Effector memory CD4-positive, alpha-beta T cell (primary cell): Measurements from ENCODE around the gene GSAP.
A peak's percentile ranks its signal among the peaks of the same experiment; 100 is the strongest.
"Not testable (repeated sequence)": the region's sequence is repeated elsewhere in the genome, so short reads cannot be mapped to it uniquely, and the experiment has no call there.

ENCODE experiments used
- DNase-seq, 3 donors: peaks; one replicate each; pipeline ENCODE4 v3.0.0-alpha.2; 2020
- H3K27ac ChIP-seq: 2 replicates; pipeline ENCODE4 v1.7.0; 2013; ENCODE audit warnings: mild to moderate bottlenecking, low read length, moderate library complexity; ENCODE audit not compliant: insufficient read depth, poor library complexity, severe bottlenecking
- H3K27me3 ChIP-seq: replicated peaks from 2 replicates; pipeline ENCODE4 v1.7.0; 2013; ENCODE audit warnings: mild to moderate bottlenecking, low read length; ENCODE audit not compliant: insufficient read depth, control insufficient read depth, poor library complexity, severe bottlenecking
- H3K36me3 ChIP-seq: 2 replicates; pipeline ENCODE4 v1.7.0; 2013; ENCODE audit warnings: mild to moderate bottlenecking, low read length, moderate library complexity; ENCODE audit not compliant: control insufficient read depth, insufficient read depth
- H3K4me1 ChIP-seq: 2 replicates; pipeline ENCODE4 v1.7.0; 2013; ENCODE audit warnings: low read length, mild to moderate bottlenecking; ENCODE audit not compliant: control insufficient read depth, insufficient read depth, poor library complexity, severe bottlenecking
- H3K4me3 ChIP-seq: 2 replicates; pipeline ENCODE4 v1.7.0; 2013; ENCODE audit warnings: low read length, low read depth, mild to moderate bottlenecking; ENCODE audit not compliant: insufficient read depth, poor library complexity, severe bottlenecking
- H3K9me3 ChIP-seq: 2 replicates; pipeline ENCODE4 v1.7.0; 2013; ENCODE audit warnings: mild to moderate bottlenecking, low read length, moderate library complexity; ENCODE audit not compliant: control insufficient read depth
- total RNA-seq, 3 donors: gene quantifications; one replicate each; lab custom pipeline; 2026; lab: John Stamatoyannopoulos, UW

The GSAP gene, protein sequence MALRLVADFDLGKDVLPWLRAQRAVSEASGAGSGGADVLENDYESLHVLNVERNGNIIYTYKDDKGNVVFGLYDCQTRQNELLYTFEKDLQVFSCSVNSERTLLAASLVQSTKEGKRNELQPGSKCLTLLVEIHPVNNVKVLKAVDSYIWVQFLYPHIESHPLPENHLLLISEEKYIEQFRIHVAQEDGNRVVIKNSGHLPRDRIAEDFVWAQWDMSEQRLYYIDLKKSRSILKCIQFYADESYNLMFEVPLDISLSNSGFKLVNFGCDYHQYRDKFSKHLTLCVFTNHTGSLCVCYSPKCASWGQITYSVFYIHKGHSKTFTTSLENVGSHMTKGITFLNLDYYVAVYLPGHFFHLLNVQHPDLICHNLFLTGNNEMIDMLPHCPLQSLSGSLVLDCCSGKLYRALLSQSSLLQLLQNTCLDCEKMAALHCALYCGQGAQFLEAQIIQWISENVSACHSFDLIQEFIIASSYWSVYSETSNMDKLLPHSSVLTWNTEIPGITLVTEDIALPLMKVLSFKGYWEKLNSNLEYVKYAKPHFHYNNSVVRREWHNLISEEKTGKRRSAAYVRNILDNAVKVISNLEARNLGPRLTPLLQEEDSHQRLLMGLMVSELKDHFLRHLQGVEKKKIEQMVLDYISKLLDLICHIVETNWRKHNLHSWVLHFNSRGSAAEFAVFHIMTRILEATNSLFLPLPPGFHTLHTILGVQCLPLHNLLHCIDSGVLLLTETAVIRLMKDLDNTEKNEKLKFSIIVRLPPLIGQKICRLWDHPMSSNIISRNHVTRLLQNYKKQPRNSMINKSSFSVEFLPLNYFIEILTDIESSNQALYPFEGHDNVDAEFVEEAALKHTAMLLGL
- total RNA-seq = 27.8 to 43.4 (median 37.8) reads per million in 3 donors

DNA sequence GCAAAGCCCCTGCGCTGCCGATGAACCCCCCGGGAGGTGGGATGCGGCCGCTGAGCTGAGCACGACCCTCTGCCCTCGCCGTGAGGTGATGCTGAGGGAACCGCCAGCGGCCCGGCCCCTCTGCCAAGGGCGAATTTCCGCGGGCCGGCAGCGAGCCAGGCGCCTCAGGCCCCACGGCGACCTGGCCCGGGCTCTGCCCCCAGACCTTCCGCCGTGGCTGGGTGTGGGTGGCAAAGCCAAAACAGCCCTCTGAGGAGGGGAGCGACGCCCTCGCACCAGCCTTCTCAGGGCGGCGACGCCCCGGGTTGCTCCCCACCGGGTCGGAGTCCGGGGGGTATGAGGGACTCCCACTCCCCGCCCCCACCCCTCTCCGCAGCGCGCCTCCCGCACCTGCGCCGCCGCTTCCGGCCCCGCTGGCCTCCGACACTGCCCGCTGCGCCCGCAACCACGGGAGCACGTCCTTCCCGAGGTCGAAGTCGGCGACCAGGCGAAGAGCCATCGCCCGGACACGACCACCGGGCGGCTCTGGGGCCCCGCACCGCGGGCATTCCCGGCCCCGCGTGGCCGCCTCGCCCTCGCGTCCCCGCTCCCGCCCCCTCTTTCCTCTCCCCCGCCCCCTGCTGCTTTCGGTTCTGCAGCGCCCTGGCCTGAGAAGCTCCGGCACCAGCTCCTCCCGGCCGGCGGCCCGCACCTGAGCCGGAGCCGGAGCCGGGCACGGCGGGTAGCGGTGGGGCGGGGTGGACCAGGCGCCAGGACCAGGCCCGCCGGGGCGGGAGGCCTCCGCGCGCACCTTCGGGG lies at the start of gene GSAP:
Gene GSAP (minus strand): TSS at position 527 of the 798 bp plus-strand sequence. CDS start 28 bp downstream, at position 499.
- no peaks in the 10 kb centered on the region for H3K9me3 ChIP-seq
- DNase-seq = peak; percentile 5 to 41 (median 17)
- H3K27me3 ChIP-seq = no peaks in the 10 kb centered on the region

GRCh38 chr7:77465256-77465655 lies 49.1 kb upstream of the GSAP start:
- Histone ChIP-seq H3K27ac (no peak overlapping the region), H3K36me3 (no peaks in the 10 kb centered on the region)

More for the DNA sequence above, at the start of gene GSAP:
- peak within 1 kb of the TSS; percentile 88 for H3K4me3 ChIP-seq
- H3K36me3 ChIP-seq = no peaks in the 10 kb centered on the region
- H3K27ac ChIP-seq = peak within 1 kb of the TSS; percentile 48
- peaks cover 5% of the 10 kb centered on the region for H3K4me1 ChIP-seq

DNA sequence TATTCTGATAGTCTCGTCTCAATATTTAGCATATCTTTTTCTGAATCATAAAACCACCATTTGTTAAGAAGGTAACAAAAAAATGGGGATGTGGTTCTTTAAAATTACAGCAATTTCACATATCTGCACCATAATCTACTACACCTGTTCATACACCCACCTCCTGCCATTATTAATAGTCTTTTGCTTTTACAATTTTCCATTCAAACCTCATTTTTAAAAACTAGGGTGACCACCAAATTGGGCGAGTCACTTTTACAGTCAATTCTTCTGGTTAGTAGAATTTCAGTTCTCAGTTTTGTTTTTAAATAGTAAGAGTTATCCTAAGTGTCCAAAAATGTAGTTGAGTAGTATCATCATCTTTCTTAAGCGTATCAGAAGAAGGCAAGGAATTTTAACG lies 48.4 kb upstream of the GSAP start:
- Histone ChIP-seq H3K36me3 (no peaks in the 10 kb centered on the region), H3K27ac (no peak overlapping the region), H3K9me3 (no peaks in the 10 kb centered on the region), H3K4me3 (no peak overlapping the region), H3K4me1 (no peaks in the 10 kb centered on the region), H3K27me3 (no peaks in the 10 kb centered on the region)
- DNase-seq = no peak

More at GRCh38 chr7:77465256-77465655, 49.1 kb upstream of the GSAP start:
- Histone ChIP-seq H3K4me1 (no peaks in the 10 kb centered on the region), H3K27me3 (no peaks in the 10 kb centered on the region), H3K9me3 (no peaks in the 10 kb centered on the region), H3K4me3 (no peak overlapping the region)
- DNase-seq = no peak

DNA sequence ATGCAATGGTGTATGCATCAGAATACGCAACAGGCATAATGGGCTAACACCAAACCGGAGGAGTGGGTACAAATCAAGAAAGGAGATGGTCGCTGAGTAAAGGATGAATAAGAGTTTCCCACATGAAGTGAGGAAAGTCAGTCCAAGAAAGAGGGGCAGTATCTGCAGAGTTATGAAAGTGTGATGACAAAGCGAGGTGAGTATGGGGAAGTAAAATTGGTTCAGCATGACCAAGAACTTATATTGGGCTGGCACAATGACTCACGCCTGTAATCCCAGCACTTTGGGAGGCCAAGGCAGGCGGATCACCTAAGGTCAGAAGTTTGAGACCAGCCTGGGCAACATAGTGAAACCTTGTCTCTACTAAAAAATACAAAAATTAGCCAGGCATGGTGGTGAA lies 47.5 kb upstream of the GSAP start:
- not testable (repeated sequence) for H3K36me3 ChIP-seq, H3K27ac ChIP-seq, DNase-seq, H3K4me3 ChIP-seq, H3K4me1 ChIP-seq, H3K9me3 ChIP-seq, H3K27me3 ChIP-seq

GRCh38 chr7:77461842-77462241 lies 45.7 kb upstream of the GSAP start:
- no peaks in the 10 kb centered on the region for H3K4me1 ChIP-seq
- H3K27me3 ChIP-seq = no peaks in the 10 kb centered on the region
- no peak overlapping the region for H3K4me3 ChIP-seq
- no peak for DNase-seq
- H3K27ac ChIP-seq = no peak overlapping the region
- no peaks in the 10 kb centered on the region for H3K9me3 ChIP-seq
- H3K36me3 ChIP-seq = no peaks in the 10 kb centered on the region

GRCh38 chr7:77461246-77461645 lies 45.1 kb upstream of the GSAP start:
- Histone ChIP-seq H3K27me3 (no peaks in the 10 kb centered on the region), H3K9me3 (no peaks in the 10 kb centered on the region), H3K4me3 (no peak overlapping the region), H3K36me3 (no peaks in the 10 kb centered on the region), H3K27ac (no peak overlapping the region), H3K4me1 (no peaks in the 10 kb centered on the region)
- no peak for DNase-seq

DNA sequence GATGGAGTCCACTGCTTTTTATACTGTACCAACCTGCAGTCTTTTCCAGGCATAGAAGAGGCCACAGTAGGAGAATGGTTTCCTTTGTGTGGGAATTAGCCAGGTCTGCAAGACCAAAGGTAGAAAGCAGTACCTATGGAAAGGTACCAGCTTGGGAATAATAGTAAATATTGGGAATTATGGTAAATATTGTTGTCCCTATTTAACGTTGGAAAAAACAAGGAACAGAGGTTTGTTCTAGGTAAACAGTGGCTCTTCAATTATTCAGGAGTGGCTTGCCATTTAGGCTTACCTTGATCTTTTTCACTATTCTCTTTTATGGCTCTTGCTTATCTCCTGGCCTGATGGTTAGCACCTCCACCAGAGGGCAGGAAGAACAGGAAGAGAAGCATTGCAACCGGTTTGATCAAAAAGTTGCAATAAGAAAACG lies 43.9 kb upstream of the GSAP start:
- no peak overlapping the region for H3K27ac ChIP-seq
- no peaks in the 10 kb centered on the region for H3K36me3 ChIP-seq
- DNase-seq = no peak
- no peaks in the 10 kb centered on the region for H3K27me3 ChIP-seq
- no peaks in the 10 kb centered on the region for H3K9me3 ChIP-seq
- no peaks in the 10 kb centered on the region for H3K4me1 ChIP-seq
- H3K4me3 ChIP-seq = no peak overlapping the region

- Histone ChIP-seq H3K27ac (no peak overlapping the region), H3K27me3 (no peaks in the 10 kb centered on the region), H3K4me1 (no peaks in the 10 kb centered on the region), H3K9me3 (no peaks in the 10 kb centered on the region), H3K4me3 (no peak overlapping the region), H3K36me3 (no peaks in the 10 kb centered on the region)
- no peak for DNase-seq
These were observed 43.2 kb upstream of the GSAP start for GRCh38 chr7:77459311-77459726.

DNA sequence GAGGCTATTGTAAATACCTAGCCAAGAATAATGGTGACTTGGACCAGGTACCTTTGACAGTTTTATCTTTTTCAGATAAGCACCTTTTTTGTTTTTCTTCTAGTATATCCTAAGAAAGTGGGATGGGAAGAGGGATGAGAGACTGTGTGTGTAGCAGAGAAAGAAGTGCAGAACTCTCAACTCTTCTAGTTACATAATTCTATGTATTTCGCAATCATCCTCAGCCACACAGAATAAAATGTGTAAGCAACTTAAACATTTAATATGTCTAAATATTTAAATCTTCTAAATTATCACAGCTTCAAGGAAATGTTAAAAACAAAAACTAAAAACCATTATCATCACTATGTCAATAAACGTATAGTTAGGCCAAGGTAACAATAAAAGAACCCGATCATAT lies 42.6 kb upstream of the GSAP start:
- Histone ChIP-seq H3K36me3 (no peaks in the 10 kb centered on the region), H3K9me3 (no peaks in the 10 kb centered on the region), H3K27me3 (no peaks in the 10 kb centered on the region), H3K4me3 (no peak overlapping the region), H3K27ac (no peak overlapping the region), H3K4me1 (no peaks in the 10 kb centered on the region)
- no peak for DNase-seq
